Measurements from ENCODE around the gene SFT2D1. TPM values are rescaled to one million over a fixed set of nuclear protein-coding genes. Genes with fewer than 3 reads are reported as not detected.

Gene SFT2D1
- polyA plus RNA-seq, 5 donors: 51.8 to 67.9 (median 59.1) TPM

DNA sequence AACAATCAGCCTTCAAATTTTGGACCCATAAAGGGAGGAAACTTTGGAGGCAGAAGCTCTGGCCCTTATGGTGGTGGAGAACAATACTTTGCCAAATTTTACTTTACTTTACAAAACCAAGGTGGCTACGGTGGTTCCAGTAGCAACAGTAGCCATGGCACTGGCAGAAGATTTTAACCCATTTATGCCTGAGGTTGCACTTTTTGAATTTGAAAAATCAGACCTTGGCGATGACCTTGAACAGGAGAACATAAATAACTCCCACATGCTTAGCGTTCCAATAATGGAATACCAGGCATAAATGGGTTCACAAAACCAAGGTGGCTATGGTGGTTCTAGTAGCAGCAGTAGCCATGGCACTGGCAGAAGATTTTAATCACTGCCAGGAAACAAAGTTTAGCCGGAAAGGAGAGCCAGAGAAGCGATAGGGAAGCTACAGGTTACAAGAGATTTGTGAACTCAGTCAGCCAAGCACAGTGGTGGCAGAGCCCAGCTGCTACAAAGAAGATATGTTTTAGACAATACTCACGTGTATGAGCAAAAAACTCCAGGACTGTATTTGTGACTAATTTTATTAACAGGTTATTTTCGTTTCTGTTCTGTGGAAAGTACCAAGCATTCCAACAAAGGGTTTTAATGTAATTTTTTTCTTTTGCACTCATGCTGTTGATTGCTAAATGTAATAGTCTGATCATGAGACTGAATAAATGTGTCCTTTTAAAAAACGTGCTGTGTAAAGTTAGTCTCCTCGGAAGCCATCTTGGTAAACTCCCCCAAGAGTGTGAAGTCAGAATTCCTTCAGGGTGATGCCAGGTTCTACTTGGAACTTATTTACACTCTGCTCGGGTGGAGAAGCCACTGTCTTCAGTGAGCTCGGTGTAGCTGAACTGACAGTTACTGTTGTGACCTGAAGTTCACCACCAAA is 6.7 kb downstream of the SFT2D1 start:
- DNase-seq: no peak

- no peak for DNase-seq
Observed at GRCh38 chr6:166334878-166335277, 7.5 kb downstream of the SFT2D1 start.

GRCh38 chr6:166333172-166333995 is 9.0 kb downstream of the SFT2D1 start:
- DNase-seq: no peak

DNA sequence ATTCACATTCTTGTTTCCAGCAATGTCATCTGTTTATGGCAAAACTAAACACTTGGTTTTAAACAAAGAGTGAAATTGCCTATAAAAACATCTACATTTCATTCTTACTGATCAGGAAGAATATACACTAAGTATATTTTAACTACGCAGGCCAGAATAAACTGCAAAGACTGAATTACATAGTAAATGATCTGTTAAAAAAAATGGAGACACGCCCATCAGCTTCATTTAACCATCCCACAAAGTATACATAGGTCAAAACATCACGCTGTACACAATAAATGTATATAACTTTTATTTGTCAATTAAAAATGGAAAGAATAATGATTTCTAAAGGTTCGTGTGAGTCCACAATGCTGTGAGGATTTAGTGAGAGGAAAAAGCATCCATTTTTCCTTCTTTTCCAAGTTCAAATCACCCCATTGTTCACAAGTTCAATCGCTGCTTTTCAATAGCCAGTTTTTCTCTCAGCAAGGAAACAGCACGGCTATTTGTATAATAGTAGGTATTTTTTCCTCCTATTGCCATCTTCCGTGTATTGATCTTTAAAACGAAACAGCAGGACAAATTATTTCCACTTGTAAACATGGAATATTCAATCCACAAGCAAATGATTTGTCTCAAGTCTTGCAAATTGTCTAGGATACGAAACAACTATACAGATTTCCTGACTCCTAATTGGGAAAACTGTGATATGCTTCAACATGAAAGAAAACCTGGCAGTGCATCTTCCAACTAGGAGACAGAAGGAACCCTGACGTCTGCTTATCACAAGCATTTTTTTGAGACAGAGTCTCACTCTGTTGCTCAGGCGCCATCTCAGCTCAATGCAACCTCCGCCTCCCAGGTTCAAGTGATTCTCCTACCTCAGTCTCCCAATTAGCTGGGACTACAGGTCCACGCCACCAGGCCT is 10.6 kb downstream of the SFT2D1 start:
- no peak for DNase-seq

- DNase-seq: no peak
Observed at GRCh38 chr6:166330612-166331011, 11.7 kb downstream of the SFT2D1 start.

DNA sequence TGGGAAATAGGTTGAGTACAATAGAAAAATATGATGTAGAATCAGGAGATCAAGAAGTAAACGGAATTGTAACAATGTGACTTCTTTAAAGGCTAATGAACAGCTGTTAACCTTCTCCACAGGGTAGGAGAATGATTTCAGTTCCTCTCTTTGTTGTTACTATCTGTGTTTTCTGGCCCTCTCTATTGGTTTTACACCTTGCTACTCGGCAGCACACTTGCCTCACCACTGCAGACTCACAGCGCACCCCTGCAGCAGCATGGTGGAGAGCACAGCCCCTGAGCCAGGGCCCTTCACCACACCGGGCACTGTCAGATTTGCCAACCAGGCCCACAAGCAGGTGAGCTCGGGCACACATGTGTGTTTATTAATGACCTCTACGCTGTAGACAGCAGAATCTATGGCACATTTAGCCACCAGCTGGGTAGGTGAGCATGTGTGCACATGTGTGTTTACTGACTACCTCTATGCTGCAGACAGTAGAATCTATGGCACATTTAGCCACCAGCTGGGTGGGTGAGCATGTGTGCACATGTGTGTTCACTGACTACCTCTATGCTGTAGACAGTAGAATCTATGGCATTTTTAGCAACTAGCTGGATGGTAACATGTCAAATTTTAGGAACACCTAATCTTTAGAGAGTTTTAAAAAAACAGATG is 16.8 kb downstream of the SFT2D1 start:
- DNase-seq: no peak

DNA sequence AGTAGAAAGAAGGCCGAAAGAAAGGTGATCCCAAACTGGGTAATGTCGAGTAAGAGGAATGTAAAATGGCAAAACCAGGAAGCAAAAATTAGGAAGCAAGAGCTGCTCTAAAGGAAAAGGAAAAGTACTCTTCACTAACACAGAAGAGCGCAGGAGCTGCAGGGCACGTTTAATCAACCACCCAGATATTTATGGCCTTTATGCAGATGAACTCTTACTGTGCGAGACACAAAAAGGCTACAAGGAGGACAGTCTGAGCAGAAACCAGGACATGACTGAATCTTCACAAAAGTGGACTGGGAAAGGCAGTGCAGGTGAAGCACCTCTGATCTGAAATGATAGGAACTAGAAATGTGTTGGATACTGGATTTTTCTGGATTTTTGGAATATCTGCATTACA is 18.9 kb downstream of the SFT2D1 start:
- no peak for DNase-seq

GRCh38 chr6:166318649-166319600 is 23.4 kb downstream of the SFT2D1 start:
- no peak for DNase-seq

GRCh38 chr6:166318227-166318626 is 24.1 kb downstream of the SFT2D1 start:
- no peak for DNase-seq

GRCh38 chr6:166317261-166318212 is 24.8 kb downstream of the SFT2D1 start:
- no peak for DNase-seq

DNA sequence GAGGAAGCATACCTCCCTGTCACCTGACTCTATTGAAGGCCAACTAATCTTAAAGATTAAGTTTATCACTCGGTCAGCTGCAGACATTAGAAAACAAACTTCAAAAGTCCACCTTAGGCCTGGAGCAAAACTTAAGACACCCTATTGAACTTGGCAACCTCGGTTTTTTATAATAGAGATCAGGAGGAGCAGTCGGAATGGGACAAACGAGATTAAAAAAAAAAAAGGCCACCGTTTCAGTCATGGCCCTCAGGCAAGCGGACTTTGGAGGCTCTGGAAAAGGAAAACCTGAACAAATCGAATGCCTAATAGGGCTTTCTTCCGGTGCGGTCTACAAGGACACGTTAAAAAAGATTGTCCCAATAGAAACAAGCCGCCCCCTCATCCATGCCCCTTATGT is 26.9 kb downstream of the SFT2D1 start:
- DNase-seq: no peak

DNA sequence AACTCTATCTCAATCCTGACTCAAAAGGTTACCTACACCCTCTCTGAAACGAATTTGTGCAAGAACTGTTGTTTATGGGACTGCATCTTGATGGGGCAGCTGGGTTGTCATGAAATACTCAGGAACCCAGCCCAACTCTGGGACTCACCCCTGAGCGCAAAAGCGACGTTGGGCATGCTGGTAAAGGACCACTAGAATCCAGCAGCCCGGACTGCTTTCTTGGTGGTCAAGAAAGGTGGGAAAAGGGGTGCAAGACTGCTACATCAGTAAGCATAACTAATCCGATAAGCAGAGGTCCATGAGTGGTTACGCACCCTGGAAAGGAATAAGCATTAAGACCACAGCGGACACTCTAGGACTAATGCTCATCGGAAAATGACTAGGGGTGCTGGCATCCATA is 27.9 kb downstream of the SFT2D1 start:
- no peak for DNase-seq

DNA sequence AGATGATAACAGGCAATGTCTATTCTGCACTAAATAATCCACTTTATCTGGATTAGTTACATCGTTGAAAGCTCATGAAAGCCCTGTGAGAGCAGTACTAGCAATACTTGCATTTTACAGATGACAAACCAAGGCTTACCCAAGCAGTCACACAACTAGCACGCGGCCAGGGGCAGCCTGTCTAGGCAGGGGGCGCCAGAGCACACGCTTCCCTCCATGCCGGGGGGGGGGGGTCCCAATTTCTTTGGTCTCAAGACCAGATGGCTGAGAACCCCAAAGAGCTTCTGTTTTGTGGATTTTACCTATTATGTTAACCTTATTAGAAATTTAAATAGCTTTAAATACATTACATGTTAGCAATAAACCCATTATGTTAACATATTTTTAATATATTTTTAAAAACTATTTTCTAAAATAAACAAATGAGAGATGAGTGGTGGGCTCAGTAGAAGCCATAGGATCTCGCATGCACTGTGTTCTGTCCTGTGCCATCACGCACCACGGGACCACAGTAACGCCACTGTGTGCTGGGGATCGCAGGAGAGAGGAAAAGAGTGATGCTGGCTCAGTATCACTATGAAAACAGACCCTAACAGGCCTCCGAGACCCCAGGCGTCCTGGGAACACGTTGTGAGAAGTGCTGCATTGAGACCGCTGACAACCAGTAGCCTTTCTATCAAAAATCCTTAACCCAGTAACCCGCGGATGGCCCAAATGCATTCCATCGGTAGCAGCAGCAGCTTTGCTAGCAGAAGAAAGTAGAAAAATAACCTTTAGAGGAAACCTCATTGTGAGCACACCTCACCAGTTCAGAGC is 28.9 kb downstream of the SFT2D1 start:
- DNase-seq: no peak

- no peak for DNase-seq
Observed at GRCh38 chr6:166312832-166313231, 29.5 kb downstream of the SFT2D1 start.

GRCh38 chr6:166310634-166311033 is 31.7 kb downstream of the SFT2D1 start:
- DNase-seq: no peak

- no peak for DNase-seq
Observed at GRCh38 chr6:166309977-166310376, 32.4 kb downstream of the SFT2D1 start.

DNA sequence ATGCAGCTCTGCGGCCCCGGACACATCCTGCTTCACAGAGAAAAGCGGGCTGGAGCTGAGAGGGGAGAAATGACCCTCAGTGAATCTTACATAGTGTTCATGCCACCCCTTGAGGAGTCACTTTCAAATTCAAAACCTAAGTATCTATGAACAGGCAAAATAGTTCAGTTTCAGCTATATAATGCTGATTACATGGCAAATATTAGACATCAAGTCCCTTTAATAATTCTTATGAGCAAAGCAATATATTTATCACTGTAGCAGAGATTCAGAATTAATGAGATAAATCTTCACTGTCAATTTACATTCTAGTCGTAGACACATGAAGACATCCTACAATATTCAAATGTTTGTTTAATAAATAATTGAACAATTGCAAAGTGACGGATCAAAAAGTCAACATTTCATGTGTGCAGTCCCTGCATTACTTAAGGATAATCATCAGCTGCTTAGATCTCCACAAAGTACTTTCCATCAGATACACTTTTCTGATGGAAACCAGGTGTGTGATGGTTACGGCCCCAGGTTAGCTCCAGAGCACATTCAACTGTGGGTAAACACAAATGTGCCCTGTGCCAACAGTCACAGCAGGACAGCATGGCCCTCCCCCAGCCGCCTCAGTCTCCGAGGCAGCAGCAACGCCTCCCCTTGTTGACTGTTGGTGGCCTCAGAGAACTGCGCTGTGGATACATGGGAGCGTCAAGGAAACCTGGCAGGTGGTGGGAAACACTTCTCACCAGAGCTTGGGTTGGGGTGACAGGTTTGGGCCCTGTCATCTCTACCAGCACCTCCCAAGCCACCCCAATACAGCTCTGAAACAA is 33.4 kb downstream of the SFT2D1 start:
- no peak for DNase-seq

Data from right lung (tissue), 5 donors.